NOMO-1 treated with dmso at 0.1 percent for 144 hours (cell line): ENCODE data around the gene GAPVD1.
"Not testable (repeated sequence)": the region's sequence is repeated elsewhere in the genome, so short reads cannot be mapped to it uniquely, and the experiment has no call there.

Source experiments
- DNase-seq: peaks from one replicate; lab custom pipeline; 2025; ENCODE audit not compliant: unreplicated experiment; lab: John Stamatoyannopoulos, UW

The GAPVD1 gene

GRCh38 chr9:125372441-125373226 lies 111.0 kb downstream of the GAPVD1 start:
- no peak for DNase-seq

GRCh38 chr9:125374443-125375309 lies 113.0 kb downstream of the GAPVD1 start:
- DNase-seq = peak; percentile 70

- DNase-seq = no peak
These were observed 114.2 kb downstream of the GAPVD1 start for GRCh38 chr9:125375820-125376219.

GRCh38 chr9:125376261-125377226 lies 114.9 kb downstream of the GAPVD1 start:
- no peak for DNase-seq

GRCh38 chr9:125377584-125378250 lies 116.1 kb downstream of the GAPVD1 start:
- no peak for DNase-seq

- DNase-seq = no peak
These were observed 117.2 kb downstream of the GAPVD1 start for GRCh38 chr9:125378778-125379177.

GRCh38 chr9:125379208-125379607 lies 117.6 kb downstream of the GAPVD1 start:
- no peak for DNase-seq

GRCh38 chr9:125380406-125380805 lies 118.8 kb downstream of the GAPVD1 start:
- no peak for DNase-seq

GRCh38 chr9:125387861-125388524 lies 126.4 kb downstream of the GAPVD1 start:
- DNase-seq = no peak

- DNase-seq = no peak
These were observed 127.4 kb downstream of the GAPVD1 start for GRCh38 chr9:125388978-125389377.

GRCh38 chr9:125391704-125392103 lies 130.1 kb downstream of the GAPVD1 start:
- no peak for DNase-seq

GRCh38 chr9:125393426-125393825 lies 131.8 kb downstream of the GAPVD1 start:
- DNase-seq = no peak

GRCh38 chr9:125396799-125397198 lies 135.2 kb downstream of the GAPVD1 start:
- DNase-seq = no peak

- no peak for DNase-seq
These were observed 136.1 kb downstream of the GAPVD1 start for GRCh38 chr9:125397736-125398135.

- no peak for DNase-seq
These were observed 136.6 kb downstream of the GAPVD1 start for GRCh38 chr9:125398243-125398642.

GRCh38 chr9:125399165-125399564 lies 137.5 kb downstream of the GAPVD1 start:
- no peak for DNase-seq

- DNase-seq = no peak
These were observed 138.0 kb downstream of the GAPVD1 start for GRCh38 chr9:125399666-125400065.

- DNase-seq = not testable (repeated sequence)
These were observed 138.6 kb downstream of the GAPVD1 start for GRCh38 chr9:125400232-125400631.

GRCh38 chr9:125400725-125401716 lies 139.4 kb downstream of the GAPVD1 start:
- no peak for DNase-seq
